Hippocampal formation (tissue), 2 donors: ENCODE results near the gene CBLL1.

ENCODE experiments used
- DNase-seq, 2 donors: peaks; one replicate each; lab custom pipeline; 2025; lab: John Stamatoyannopoulos, UW

The CBLL1 gene

GRCh38 chr7:107744345-107744750 is 406 bp downstream of the CBLL1 start:
- DNase-seq: no peak

GRCh38 chr7:107746006-107746405 is 2.1 kb downstream of the CBLL1 start:
- no peak for DNase-seq

- DNase-seq: no peak
These were observed 7.2 kb downstream of the CBLL1 start for GRCh38 chr7:107751113-107751512.

- DNase-seq: no peak
These were observed 10.7 kb downstream of the CBLL1 start for GRCh38 chr7:107754642-107755041.

GRCh38 chr7:107758667-107759066 is 14.7 kb downstream of the CBLL1 start:
- DNase-seq: no peak

GRCh38 chr7:107767391-107767790 is 23.4 kb downstream of the CBLL1 start:
- DNase-seq: no peak

GRCh38 chr7:107768263-107768662 is 24.3 kb downstream of the CBLL1 start:
- no peak for DNase-seq

GRCh38 chr7:107773027-107773426 is 29.1 kb downstream of the CBLL1 start:
- no peak for DNase-seq

- DNase-seq: no peak
These were observed 33.8 kb downstream of the CBLL1 start for GRCh38 chr7:107777702-107778101.

- no peak for DNase-seq
These were observed 34.3 kb downstream of the CBLL1 start for GRCh38 chr7:107778283-107778682.

- no peak for DNase-seq
These were observed 35.7 kb downstream of the CBLL1 start for GRCh38 chr7:107779647-107780099.

- no peak for DNase-seq
These were observed 38.4 kb downstream of the CBLL1 start for GRCh38 chr7:107782374-107782773.

GRCh38 chr7:107783648-107784047 is 39.7 kb downstream of the CBLL1 start:
- DNase-seq: no peak

- no peak for DNase-seq
These were observed 41.2 kb downstream of the CBLL1 start for GRCh38 chr7:107785170-107785569.

GRCh38 chr7:107785926-107786325 is 42.0 kb downstream of the CBLL1 start:
- DNase-seq: no peak

GRCh38 chr7:107788216-107788615 is 44.3 kb downstream of the CBLL1 start:
- DNase-seq: no peak

GRCh38 chr7:107788662-107789061 is 44.7 kb downstream of the CBLL1 start:
- DNase-seq: no peak

- DNase-seq: no peak
These were observed 45.7 kb downstream of the CBLL1 start for GRCh38 chr7:107789647-107790046.

GRCh38 chr7:107792364-107792763 is 48.4 kb downstream of the CBLL1 start:
- no peak for DNase-seq

GRCh38 chr7:107799647-107800264 is 55.8 kb downstream of the CBLL1 start:
- no peak for DNase-seq

GRCh38 chr7:107803009-107803610 is 59.2 kb downstream of the CBLL1 start, which contains the start of gene SLC26A3:
TSS of gene SLC26A3 (minus strand) at chr7:107803223. CDS start at chr7:107794509, 8,714 bp downstream.
- DNase-seq: no peak

- DNase-seq: no peak
These were observed 65.2 kb downstream of the CBLL1 start for GRCh38 chr7:107809179-107809578.

- DNase-seq: no peak
These were observed 66.7 kb downstream of the CBLL1 start for GRCh38 chr7:107810626-107811025.
